GM12872 (cell line): ENCODE data around the gene SBK2.

ENCODE experiments used
- CTCF ChIP-seq: IDR thresholded peaks from 3 replicates; pipeline ENCODE4 v1.5.1; 2011; ENCODE audit warnings: low read depth, mild to moderate bottlenecking, low read length, moderate library complexity; ENCODE audit not compliant: insufficient read depth

SBK2 gene

GRCh38 chr19:55497763-55498162 is 39.2 kb downstream of the SBK2 start:
- no peak for TF ChIP-seq CTCF

GRCh38 chr19:55495646-55496349 is 41.1 kb downstream of the SBK2 start:
- no peak for TF ChIP-seq CTCF

GRCh38 chr19:55494172-55494761 is 42.7 kb downstream of the SBK2 start:
- TF ChIP-seq CTCF, result no peak

- TF ChIP-seq CTCF, result no peak
Observed at GRCh38 chr19:55493645-55494171, 43.2 kb downstream of the SBK2 start.

GRCh38 chr19:55493052-55493644 is 43.8 kb downstream of the SBK2 start:
- no peak for TF ChIP-seq CTCF

- TF ChIP-seq CTCF, result no peak
Observed at GRCh38 chr19:55492362-55492944, 44.5 kb downstream of the SBK2 start.

- TF ChIP-seq CTCF, result no peak
Observed at GRCh38 chr19:55491546-55492360, 45.2 kb downstream of the SBK2 start.
